Epithelial cell of proximal tubule (primary cell): ENCODE results near the gene ECHDC3. TPM values are rescaled to one million over a fixed set of nuclear protein-coding genes. Genes with fewer than 3 reads are reported as not detected.

ENCODE experiments used
- DNase-seq: peaks from one replicate; pipeline ENCODE4 v3.0.0-alpha.2; 2011; ENCODE audit warnings: low read depth
- H3K4me3 ChIP-seq: 2 replicates; pipeline ENCODE4 v1.5.1; 2011; ENCODE audit warnings: low read depth, mild to moderate bottlenecking, low read length
- CTCF ChIP-seq: conservative IDR thresholded peaks from 2 replicates; pipeline ENCODE4 v1.5.1; 2012; ENCODE audit warnings: low read depth, mild to moderate bottlenecking, low read length
- total RNA-seq: library from RNA; depleted of rRNA; stranded (reverse); fragments of >200 nt; gene quantifications from 2 replicates; pipeline ENCODE4 v1.2.3, GENCODE V29; 2015

Gene ECHDC3
- total RNA-seq, 1 donor from 2014 or later, result 20.2 TPM

DNA sequence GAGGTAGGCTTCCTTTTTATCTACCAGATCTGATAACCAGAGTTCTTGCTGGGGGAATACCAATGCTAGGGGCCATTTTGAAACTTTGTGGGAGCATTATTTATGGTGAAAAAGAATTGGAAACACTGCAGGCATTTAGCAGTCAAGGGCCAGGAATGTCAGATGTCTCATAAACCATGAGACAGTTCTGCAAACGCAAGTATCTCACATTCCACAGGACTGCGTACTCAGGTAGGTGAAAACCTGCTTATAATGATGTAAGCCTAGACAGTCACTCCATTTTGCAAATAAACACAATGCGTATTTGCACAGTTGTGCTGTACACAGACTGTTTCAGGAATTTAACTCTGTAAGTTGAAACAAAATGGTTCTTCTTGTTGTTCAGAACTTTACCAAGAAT lies 33.9 kb downstream of the ECHDC3 start:
- DNase-seq, result no peak
- no peak overlapping the region for H3K4me3 ChIP-seq
- no peak for TF ChIP-seq CTCF

DNA sequence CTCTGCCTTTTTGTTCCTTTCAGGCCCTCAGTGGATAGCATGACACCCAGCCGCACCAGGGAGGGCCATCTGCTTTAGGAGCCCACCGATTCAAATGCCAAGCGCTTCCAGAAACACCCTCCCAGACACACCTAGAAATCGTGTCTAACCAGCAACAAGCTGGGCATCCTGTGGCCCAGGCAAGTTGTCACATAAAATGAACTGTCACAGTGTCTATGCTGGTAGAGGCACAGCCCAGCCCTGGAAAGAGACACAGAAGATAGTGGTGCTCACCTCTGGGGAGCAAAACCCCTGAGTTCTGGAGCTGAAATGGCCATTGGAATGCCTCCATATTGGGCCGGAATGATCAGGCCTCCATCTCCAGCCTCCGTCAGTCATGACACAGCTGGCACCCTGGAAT lies 38.9 kb downstream of the ECHDC3 start:
- TF ChIP-seq CTCF, result no peak
- DNase-seq, result no peak
- no peak overlapping the region for H3K4me3 ChIP-seq

DNA sequence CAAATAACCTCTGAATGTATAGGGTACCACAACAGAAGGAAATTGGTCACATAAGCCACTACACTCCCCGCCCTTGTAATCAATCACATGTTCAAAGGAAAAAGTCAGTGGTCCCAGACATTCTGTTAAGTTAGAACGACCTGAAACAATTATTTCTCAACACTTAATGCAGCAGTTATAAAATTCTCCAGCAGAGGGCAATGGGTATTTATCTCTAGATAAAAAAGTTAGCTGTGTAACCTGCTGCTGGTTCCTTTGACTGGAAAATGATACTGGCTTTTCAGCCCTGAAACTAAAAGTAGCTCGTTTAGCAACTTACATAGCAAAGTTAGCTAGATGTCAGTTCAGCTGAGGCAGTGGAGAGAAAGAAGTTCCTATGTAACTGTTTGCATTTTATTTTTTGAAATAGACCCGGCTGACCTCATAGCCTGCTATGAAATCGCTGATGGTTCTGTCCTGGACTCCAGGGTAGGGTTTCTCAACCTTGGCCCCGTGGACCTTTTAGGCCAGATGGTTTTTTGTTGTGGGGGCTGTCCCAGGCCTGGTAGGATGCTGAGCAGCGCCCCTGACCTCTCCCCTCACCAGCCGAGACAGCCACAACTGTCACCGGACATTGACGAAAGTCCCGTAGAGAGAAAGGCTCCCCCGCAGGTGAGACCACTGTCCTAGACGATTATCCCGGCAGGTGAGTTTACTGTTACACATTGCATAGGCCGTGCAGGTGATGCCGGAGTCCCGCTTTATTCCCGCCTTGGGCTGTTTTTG lies 40.8 kb downstream of the ECHDC3 start:
- TF ChIP-seq CTCF, result peak; percentile 72
- no peak overlapping the region for H3K4me3 ChIP-seq
- DNase-seq, result peak; percentile 38

DNA sequence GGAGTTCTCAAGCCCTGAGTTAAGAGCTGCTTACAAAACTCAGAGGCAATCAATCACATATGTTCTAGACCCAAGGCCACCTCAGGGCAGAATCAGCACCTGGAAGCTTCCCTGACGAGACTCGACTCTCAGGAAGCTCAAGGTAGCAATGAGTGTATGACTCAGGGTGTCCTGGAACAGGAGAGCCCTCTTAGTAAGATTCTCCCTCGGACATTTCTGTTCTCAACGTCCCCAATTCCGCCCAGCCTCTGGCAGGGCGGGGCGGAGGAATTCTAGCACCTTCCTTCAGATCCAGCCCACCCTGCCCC lies 41.3 kb downstream of the ECHDC3 start:
- no peak for DNase-seq
- no peak overlapping the region for H3K4me3 ChIP-seq
- no peak for TF ChIP-seq CTCF

DNA sequence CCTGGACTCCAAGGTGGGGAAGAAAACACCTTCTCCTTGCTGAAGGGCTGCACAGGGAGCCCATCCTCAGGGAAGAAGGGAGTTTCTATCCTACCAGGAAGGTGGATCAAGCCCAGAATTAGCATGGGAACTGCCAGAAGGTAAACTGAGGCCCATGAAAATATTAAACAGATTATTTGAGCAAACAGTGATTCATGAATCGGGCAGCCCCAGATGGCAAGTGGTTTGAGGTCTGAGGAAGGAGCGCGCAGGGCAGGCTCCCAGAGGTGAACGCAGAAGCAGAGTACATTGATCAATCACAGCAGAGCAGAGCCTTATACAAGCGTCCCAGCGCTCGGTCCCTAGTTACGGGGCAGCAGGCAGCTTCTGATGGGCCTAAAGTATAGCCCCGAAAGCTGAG lies 45.2 kb downstream of the ECHDC3 start:
- no peak for TF ChIP-seq CTCF
- no peak overlapping the region for H3K4me3 ChIP-seq
- no peak for DNase-seq

- no peak for TF ChIP-seq CTCF
- H3K4me3 ChIP-seq, result no peak overlapping the region
- no peak for DNase-seq
Observed at GRCh38 chr10:11787846-11788245, 45.7 kb downstream of the ECHDC3 start.

GRCh38 chr10:11789306-11789705 lies 47.1 kb downstream of the ECHDC3 start:
- no peak for DNase-seq
- TF ChIP-seq CTCF, result no peak
- H3K4me3 ChIP-seq, result no peak overlapping the region
